GM21576 (cell line): ENCODE measurements around the gene COL5A2.

Experiments
- ATAC-seq: cut with Tn5 transposase; IDR thresholded peaks from one replicate; pipeline ENCODE4 v1.9.1; 2021; ENCODE audit warnings: mild to moderate bottlenecking, moderate library complexity; ENCODE audit not compliant: unreplicated experiment

COL5A2 gene

GRCh38 chr2:189179570-189179950, at the start of gene COL5A2:
TSS of gene COL5A2 (minus strand) at chr2:189179761. CDS start at chr2:189179604, 157 bp downstream.
- ATAC-seq: no peak

- no peak for ATAC-seq
These were observed 46.5 kb upstream of the COL5A2 start for GRCh38 chr2:189226017-189226416.

- ATAC-seq: no peak
These were observed 45.5 kb upstream of the COL5A2 start for GRCh38 chr2:189225032-189225431.

- ATAC-seq: no peak
These were observed 43.0 kb upstream of the COL5A2 start for GRCh38 chr2:189222468-189223105.

- ATAC-seq: no peak
These were observed 42.4 kb upstream of the COL5A2 start for GRCh38 chr2:189221811-189222467.

- no peak for ATAC-seq
These were observed 38.7 kb upstream of the COL5A2 start for GRCh38 chr2:189218236-189218635.

- no peak for ATAC-seq
These were observed 38.0 kb upstream of the COL5A2 start for GRCh38 chr2:189217541-189217940.

GRCh38 chr2:189217051-189217450, 37.5 kb upstream of the COL5A2 start:
- ATAC-seq: no peak

- no peak for ATAC-seq
These were observed 34.9 kb upstream of the COL5A2 start for GRCh38 chr2:189214484-189214883.

GRCh38 chr2:189213250-189213649, 33.7 kb upstream of the COL5A2 start:
- ATAC-seq: no peak

- ATAC-seq: no peak
These were observed 30.9 kb upstream of the COL5A2 start for GRCh38 chr2:189210250-189211087.

GRCh38 chr2:189208254-189208653, 28.7 kb upstream of the COL5A2 start:
- no peak for ATAC-seq

GRCh38 chr2:189204322-189204941, 24.9 kb upstream of the COL5A2 start:
- ATAC-seq: no peak

GRCh38 chr2:189203177-189203799, 23.7 kb upstream of the COL5A2 start:
- ATAC-seq: no peak

- no peak for ATAC-seq
These were observed 20.2 kb upstream of the COL5A2 start for GRCh38 chr2:189199797-189200196.

- no peak for ATAC-seq
These were observed 13.2 kb upstream of the COL5A2 start for GRCh38 chr2:189192766-189193165.

GRCh38 chr2:189191766-189192165, 12.2 kb upstream of the COL5A2 start:
- no peak for ATAC-seq

- ATAC-seq: no peak
These were observed 11.1 kb upstream of the COL5A2 start for GRCh38 chr2:189190685-189191084.

- ATAC-seq: no peak
These were observed 8.7 kb upstream of the COL5A2 start for GRCh38 chr2:189188115-189188805.

GRCh38 chr2:189183170-189183569, 3.6 kb upstream of the COL5A2 start:
- ATAC-seq: no peak
